Kidney epithelial cell (primary cell): ENCODE measurements around the gene RAMP3. TPM values are rescaled to one million over a fixed set of nuclear protein-coding genes. Genes with fewer than 3 reads are reported as not detected.
"Not testable (repeated sequence)": the region's sequence is repeated elsewhere in the genome, so short reads cannot be mapped to it uniquely, and the experiment has no call there.

Experiments
- DNase-seq: peaks from one replicate; pipeline ENCODE4 v3.0.0-alpha.2; 2010; ENCODE audit warnings: low read depth
- H3K27me3 ChIP-seq: 2 replicates; pipeline ENCODE4 v1.6.0; 2011; ENCODE audit warnings: low read length; ENCODE audit not compliant: control insufficient read depth, insufficient read depth
- H3K36me3 ChIP-seq: 2 replicates; pipeline ENCODE4 v1.5.1; 2011; ENCODE audit warnings: low read length; ENCODE audit not compliant: control insufficient read depth, insufficient read depth
- H3K4me3 ChIP-seq: 2 replicates; pipeline ENCODE4 v1.5.1; 2011; ENCODE audit warnings: low read depth, mild to moderate bottlenecking, control low read depth, low read length
- total RNA-seq: library from RNA; depleted of rRNA; stranded (reverse); fragments of >200 nt; gene quantifications from 2 replicates; pipeline ENCODE4 v1.2.3, GENCODE V29; 2015
- TF ChIP-seq, protein P1 (sequence below): IDR thresholded peaks from 2 replicates; pipeline ENCODE4 v1.5.1; 2011; ENCODE audit warnings: mild to moderate bottlenecking, moderate library complexity, low read length, control low read depth, inconsistent platforms; ENCODE audit not compliant: insufficient read depth, poor library complexity, severe bottlenecking

RAMP3 gene
- total RNA-seq, 1 donor from 2014 or later = not detected

DNA sequence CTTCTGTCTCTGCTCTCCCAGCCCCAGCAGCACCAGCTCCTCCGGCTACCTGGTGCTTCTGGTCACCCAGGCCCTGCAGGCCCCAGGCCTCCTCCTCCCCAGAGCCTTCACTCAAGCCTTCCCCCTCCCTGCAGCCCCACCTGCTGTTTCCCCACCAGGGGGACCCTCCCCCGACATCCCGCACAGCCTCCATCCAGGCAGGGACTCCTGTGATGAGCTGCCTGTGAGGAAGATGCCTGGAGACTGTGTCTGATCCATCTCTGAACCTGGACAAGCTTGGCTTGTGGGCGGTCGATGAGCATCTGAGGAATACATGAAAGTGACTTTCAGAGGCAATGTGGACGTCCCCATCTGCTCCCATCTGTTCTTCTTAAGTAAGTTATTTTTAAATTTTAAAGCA is 45.0 kb downstream of the RAMP3 start:
- Histone ChIP-seq H3K27me3 (no peaks in the 10 kb centered on the region), H3K36me3 (no peaks in the 10 kb centered on the region), H3K4me3 (no peak overlapping the region)
- TF ChIP-seq, protein P1, sequence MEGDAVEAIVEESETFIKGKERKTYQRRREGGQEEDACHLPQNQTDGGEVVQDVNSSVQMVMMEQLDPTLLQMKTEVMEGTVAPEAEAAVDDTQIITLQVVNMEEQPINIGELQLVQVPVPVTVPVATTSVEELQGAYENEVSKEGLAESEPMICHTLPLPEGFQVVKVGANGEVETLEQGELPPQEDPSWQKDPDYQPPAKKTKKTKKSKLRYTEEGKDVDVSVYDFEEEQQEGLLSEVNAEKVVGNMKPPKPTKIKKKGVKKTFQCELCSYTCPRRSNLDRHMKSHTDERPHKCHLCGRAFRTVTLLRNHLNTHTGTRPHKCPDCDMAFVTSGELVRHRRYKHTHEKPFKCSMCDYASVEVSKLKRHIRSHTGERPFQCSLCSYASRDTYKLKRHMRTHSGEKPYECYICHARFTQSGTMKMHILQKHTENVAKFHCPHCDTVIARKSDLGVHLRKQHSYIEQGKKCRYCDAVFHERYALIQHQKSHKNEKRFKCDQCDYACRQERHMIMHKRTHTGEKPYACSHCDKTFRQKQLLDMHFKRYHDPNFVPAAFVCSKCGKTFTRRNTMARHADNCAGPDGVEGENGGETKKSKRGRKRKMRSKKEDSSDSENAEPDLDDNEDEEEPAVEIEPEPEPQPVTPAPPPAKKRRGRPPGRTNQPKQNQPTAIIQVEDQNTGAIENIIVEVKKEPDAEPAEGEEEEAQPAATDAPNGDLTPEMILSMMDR = no peak
- no peak for DNase-seq

DNA sequence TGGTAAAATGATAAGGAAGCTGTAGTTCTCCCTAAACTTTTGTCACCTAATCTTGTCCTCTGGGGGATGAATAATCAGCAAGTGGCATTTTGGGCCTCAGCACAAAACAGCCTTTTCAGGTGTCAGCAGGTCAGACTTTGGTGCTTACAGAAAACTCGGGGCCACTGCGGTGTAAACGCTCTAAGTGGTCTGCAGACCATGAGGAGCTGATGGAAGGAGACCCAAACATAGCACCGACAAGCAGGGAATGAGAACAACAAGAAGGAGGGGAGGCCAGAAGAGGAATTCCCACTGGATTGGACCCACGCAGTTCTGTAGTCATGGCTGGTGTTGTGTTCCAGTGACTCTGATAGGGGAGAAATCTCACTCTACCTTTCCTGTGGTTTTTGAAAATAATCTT is 45.4 kb downstream of the RAMP3 start:
- no peaks in the 10 kb centered on the region for H3K27me3 ChIP-seq
- TF ChIP-seq, protein P1 = no peak

DNA sequence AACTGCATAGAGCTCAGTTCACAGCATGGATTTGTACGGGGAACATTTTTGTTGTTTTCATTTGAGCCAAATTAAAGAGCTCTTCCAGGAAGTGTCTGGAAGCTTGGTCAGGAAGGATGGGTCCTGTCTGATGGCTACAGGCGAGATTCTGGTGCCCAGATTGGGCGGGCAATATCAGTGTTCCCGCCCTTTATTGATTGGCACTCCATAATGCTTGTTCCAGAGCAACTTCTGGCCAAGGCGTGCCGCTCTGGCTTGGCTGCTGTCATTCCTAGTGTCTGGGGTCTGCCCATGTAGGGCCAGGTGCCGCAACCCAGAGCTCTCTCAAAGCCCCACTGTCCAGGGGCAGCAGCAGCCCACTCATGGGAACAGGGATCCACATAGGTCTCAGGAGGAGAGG is 45.9 kb downstream of the RAMP3 start:
- no peaks in the 10 kb centered on the region for H3K27me3 ChIP-seq
- H3K36me3 ChIP-seq = no peaks in the 10 kb centered on the region
- TF ChIP-seq, protein P1 = no peak
- H3K4me3 ChIP-seq = no peak overlapping the region
- DNase-seq = no peak

More for the DNA sequence above, 45.4 kb downstream of the RAMP3 start:
- H3K36me3 ChIP-seq = no peaks in the 10 kb centered on the region
- H3K4me3 ChIP-seq = no peak overlapping the region
- DNase-seq = no peak

DNA sequence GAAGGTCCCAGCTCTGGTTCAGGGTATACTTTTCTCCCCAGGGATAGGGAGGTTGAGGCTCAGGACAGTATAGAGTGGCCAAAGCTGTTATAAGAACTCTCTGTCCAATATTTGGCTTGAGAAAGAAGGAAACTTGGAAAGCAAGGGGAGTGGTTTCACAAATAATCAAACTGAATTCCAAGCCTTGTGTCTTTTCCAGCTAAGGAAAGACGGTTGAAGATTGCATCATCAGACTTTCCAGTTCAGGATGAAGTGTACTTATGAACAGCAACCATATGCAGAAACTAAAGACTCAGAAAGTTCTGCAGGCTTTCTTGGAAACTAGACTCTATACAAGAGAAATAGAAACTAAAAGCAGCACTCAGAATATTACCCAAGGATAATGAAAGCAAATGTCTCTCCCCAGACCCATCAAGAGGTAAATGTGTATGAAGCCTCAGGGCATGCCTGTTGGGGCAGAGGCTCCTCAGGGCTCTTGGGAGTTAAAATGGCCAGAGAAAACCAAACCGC is 46.4 kb downstream of the RAMP3 start:
- no peaks in the 10 kb centered on the region for H3K27me3 ChIP-seq
- no peaks in the 10 kb centered on the region for H3K36me3 ChIP-seq
- TF ChIP-seq, protein P1 = no peak
- no peak for DNase-seq
- no peak overlapping the region for H3K4me3 ChIP-seq

DNA sequence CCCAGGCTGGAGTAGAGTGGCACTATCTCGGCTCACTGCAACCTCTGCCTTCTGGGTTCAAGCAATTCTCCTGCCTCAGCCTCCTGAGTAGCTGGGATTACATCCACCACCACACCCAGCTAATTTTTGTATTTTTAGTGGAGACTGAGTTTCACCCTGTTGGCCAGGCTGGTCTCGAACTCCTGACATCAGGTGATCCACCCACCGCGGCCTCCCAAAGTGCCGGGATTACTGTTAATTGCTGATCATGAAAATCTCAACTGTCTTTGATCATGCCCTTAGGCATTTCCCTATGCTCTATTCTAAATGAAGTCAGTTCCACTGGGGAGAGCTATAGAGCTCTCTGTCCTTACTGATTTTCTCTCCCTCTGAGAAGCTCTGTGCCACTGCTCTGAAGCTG is 48.7 kb downstream of the RAMP3 start:
- H3K36me3 ChIP-seq, H3K27me3 ChIP-seq, DNase-seq, H3K4me3 ChIP-seq: not testable (repeated sequence)

DNA sequence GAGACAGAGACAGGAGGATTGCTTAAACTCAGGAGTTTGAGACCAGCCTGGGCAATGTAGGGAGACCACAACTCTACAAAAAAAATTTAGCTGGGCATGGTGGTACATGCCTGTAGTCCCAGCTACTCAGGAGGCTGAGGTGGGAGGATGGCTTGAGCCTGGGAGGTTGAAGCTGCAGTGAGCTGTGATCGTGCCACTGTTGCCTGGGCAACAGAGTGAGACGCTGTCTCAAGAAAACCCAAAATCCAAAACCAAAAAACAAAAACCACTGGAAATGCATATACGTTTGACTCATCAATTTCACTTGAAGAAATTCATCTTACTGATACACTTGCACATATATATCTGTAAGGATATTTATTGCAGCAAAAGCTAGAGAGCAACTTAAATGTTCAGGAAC is 52.3 kb downstream of the RAMP3 start:
- not testable (repeated sequence) for H3K36me3 ChIP-seq, H3K4me3 ChIP-seq, DNase-seq, H3K27me3 ChIP-seq

DNA sequence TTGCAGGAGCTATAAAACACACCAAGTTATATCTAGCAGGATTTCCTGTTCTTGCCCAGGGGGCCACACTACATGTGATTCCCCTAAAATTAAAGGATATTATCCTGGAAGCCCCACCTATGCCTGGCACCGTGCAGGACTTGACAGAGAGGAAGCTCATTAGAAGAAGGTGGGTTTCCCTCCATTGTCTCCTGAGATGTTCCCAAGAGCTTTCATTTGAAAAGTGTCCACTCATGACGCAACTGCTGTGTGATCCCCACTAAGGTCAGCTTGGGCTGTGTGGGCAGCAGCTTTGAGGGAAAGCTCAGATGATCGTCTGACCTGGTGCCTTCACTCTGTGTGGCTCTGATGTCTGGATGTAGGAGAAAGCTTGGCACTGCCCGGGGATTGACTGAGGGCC is 53.5 kb downstream of the RAMP3 start:
- H3K4me3 ChIP-seq = no peak overlapping the region
- TF ChIP-seq, protein P1 = no peak
- no peaks in the 10 kb centered on the region for H3K36me3 ChIP-seq
- DNase-seq = no peak
- H3K27me3 ChIP-seq = peaks cover under 1% of the 10 kb centered on the region
